NT2/D1 (cell line): ENCODE data around the gene FOXD2.

Experiments
- DNase-seq: peaks from one replicate; pipeline ENCODE4 v3.0.0-alpha.2; 2011; ENCODE audit warnings: low read depth, low spot score
- H3K27me3 ChIP-seq: 2 replicates; pipeline ENCODE4 v1.6.0; 2011; ENCODE audit warnings: mild to moderate bottlenecking; ENCODE audit not compliant: insufficient read length, insufficient read depth
- H3K36me3 ChIP-seq: 2 replicates; pipeline ENCODE4 v1.6.1; 2011; ENCODE audit warnings: mild to moderate bottlenecking, low read length, mixed read lengths; ENCODE audit not compliant: insufficient read depth, insufficient read length
- H3K4me1 ChIP-seq: 2 replicates; pipeline ENCODE4 v1.5.1; 2011; ENCODE audit not compliant: insufficient read depth, insufficient read length
- H3K4me3 ChIP-seq: 2 replicates; pipeline ENCODE4 v1.5.1; 2011; ENCODE audit warnings: low read depth; ENCODE audit not compliant: insufficient read length
- H3K9ac ChIP-seq: 2 replicates; pipeline ENCODE4 v1.6.0; 2011; ENCODE audit warnings: low read depth; ENCODE audit not compliant: insufficient read length
- H3K9me3 ChIP-seq: 2 replicates; pipeline ENCODE4 v1.5.1; 2011; ENCODE audit warnings: mild to moderate bottlenecking, low read length; ENCODE audit not compliant: insufficient read depth
- SUZ12 ChIP-seq: IDR thresholded peaks from 2 replicates; pipeline ENCODE4 v1.6.1; 2011; ENCODE audit not compliant: insufficient read length, insufficient read depth; ENCODE audit errors: extremely low read depth
- YY1 ChIP-seq: IDR thresholded peaks from 2 replicates; pipeline ENCODE4 v1.6.1; 2011; ENCODE audit not compliant: insufficient read length, insufficient read depth
- ZNF274 ChIP-seq: IDR thresholded peaks from 2 replicates; pipeline ENCODE4 v1.6.1; 2011; ENCODE audit warnings: mild to moderate bottlenecking, low read depth, low read length

FOXD2 gene

DNA sequence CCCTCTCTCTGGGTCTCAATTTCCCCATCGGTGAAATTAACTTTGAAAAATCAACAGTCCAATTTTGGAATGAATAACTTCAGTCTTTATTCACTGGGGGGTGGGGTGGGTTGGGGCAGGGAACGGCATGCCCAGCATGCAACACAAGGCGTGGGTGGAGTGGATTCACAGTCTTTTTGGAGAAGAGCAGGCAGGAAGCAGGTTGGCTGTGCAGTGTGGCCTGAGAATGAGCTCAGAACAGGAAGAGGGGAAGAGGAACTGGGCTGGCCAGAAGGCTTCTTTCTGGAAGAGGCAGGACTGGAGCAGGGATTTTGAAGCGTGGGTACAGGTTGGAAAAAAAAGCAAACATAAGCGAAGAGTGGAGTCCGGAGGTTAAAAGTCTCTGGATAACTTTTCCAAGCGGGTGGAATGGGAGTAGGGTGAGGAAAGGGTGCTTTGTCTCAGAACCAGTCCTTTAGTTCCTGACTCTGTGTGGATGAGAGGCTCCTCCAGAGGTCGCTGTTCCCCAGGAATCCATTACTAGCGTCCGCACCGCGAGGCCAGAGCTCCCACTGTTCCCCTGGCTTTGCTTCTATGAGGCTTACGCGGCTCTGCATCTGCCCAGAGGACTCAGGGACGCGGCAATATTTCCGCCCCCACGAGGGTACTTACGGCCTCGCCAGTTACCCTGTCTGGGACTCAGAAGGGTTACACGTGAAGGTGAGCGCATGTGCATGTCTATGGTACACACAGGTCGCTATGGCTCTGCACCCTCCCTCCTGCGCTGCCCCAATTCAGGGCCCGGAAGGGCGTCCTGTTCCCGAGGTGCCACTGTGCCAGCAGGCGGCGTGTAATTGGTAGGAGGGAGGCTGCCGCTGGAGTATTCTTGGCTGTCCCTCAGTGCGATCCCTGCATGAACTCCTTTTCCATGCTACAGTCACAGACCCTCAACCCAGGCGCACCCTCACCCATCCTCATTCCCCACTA, 5.5 kb upstream of the FOXD2 start:
- Histone ChIP-seq H3K9me3 (peaks cover 30% of the 10 kb centered on the region), H3K36me3 (no peaks in the 10 kb centered on the region), H3K4me3 (no peak overlapping the region), H3K4me1 (peaks cover 14% of the 10 kb centered on the region), H3K9ac (no peak overlapping the region), H3K27me3 (peaks cover 50% of the 10 kb centered on the region)
- peak; percentile 84 for DNase-seq
- TF ChIP-seq ZNF274 (no peak), YY1 (no peak), SUZ12 (no peak)

DNA sequence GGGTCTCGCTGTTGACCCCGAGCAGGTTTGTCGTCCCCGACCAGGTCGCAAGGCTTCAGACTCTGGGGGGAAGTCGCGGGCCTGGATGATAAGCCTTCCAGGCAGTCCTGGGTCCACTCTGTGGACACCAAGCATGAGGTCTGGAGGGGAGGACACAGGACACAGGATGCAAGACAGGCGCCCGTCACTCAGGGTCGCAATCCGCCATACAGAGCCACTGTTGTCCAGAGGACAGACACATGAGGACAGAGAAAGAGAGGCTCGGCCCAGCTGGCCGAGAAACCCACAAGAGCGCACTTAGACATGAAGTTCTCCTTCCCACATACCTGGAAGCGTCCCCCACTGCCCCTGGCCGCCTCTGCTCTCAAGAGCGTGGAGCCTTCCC, 4.8 kb upstream of the FOXD2 start:
- H3K4me3 ChIP-seq: no peak overlapping the region
- no peak for TF ChIP-seq YY1
- TF ChIP-seq SUZ12: no peak
- TF ChIP-seq ZNF274: no peak
- no peaks in the 10 kb centered on the region for H3K36me3 ChIP-seq
- peaks cover 30% of the 10 kb centered on the region for H3K9me3 ChIP-seq
- DNase-seq: no peak
- H3K27me3 ChIP-seq: peaks cover 51% of the 10 kb centered on the region
- no peak overlapping the region for H3K9ac ChIP-seq
- peaks cover 14% of the 10 kb centered on the region for H3K4me1 ChIP-seq

DNA sequence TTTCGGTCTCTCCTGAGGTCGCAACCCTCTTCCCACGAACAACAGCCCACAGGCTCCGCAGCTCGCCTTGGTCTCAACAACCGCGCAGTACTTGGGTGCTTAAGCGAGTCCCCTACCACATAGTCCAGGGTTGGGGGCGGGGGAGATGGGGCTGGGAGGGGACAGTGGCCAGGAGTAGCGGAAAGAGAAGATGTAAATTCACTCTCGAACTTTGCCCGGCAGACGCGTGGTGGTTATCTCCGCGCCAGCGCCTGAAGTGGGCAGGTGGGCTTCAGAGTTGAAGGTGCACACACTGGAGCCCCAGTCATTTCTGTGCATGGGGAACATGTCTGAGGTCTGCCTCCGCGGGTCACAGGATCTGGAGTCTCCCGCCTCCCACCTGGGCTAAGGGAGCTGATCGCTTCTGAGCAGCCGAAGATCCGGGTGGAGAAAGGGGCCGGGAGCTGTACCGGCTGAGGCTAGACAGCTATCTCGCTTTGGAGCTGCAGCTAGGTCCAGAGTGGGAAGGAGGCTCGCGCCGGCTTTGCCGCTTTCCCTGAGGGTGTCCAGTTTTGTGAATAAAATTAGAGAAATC, 4.3 kb upstream of the FOXD2 start:
- Histone ChIP-seq H3K4me3 (peak overlapping the region; percentile 29), H3K4me1 (peaks cover 14% of the 10 kb centered on the region), H3K36me3 (no peaks in the 10 kb centered on the region), H3K9ac (peak overlapping the region; percentile 67), H3K27me3 (peaks cover 54% of the 10 kb centered on the region), H3K9me3 (peaks cover 30% of the 10 kb centered on the region)
- TF ChIP-seq YY1: no peak
- no peak for TF ChIP-seq SUZ12
- no peak for TF ChIP-seq ZNF274
- no peak for DNase-seq

DNA sequence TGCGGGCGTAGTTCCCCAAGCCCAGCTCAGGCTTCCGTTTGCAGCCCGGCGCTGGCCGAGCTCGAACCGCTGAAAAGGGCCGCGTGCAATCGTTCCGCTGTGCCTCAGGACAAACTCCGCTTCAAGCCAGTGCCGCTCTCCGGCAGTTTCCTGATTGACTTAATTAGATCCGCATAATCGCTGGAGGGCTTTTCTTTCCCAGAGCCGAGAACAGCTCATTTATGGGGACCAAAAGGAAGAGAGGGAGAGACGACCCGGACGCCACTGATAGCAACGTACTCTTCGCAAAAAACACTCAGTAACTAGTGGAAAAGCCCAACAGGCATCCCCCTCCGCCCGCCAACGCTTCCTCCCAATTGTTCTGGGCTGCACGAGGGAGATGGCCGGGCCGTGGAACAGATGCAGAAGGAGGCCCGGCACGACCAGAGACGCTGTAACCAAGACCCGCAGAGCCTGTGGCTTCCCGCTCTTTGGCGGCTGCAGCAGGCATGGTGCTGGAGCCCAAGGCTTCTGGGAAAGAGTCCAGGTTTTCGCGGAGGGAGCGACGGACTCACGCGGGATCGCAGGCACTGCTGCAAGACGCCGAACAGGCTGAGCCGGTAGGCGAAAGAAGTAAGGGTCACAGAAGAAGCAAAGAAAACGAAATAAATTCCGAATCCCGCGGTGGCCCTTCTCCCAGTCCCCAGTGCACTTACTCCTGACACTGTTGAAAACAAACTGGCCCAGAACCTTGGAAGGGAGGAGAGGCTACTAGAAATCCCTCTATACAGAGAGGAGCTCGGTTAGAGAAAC, 3.6 kb upstream of the FOXD2 start:
- TF ChIP-seq ZNF274 (no peak), SUZ12 (no peak), YY1 (no peak)
- peaks cover 15% of the 10 kb centered on the region for H3K4me1 ChIP-seq
- H3K27me3 ChIP-seq: peaks cover 61% of the 10 kb centered on the region
- H3K4me3 ChIP-seq: peak overlapping the region; percentile 29
- DNase-seq: no peak
- H3K9me3 ChIP-seq: peaks cover 30% of the 10 kb centered on the region
- H3K9ac ChIP-seq: peak overlapping the region; percentile 67
- H3K36me3 ChIP-seq: no peaks in the 10 kb centered on the region

DNA sequence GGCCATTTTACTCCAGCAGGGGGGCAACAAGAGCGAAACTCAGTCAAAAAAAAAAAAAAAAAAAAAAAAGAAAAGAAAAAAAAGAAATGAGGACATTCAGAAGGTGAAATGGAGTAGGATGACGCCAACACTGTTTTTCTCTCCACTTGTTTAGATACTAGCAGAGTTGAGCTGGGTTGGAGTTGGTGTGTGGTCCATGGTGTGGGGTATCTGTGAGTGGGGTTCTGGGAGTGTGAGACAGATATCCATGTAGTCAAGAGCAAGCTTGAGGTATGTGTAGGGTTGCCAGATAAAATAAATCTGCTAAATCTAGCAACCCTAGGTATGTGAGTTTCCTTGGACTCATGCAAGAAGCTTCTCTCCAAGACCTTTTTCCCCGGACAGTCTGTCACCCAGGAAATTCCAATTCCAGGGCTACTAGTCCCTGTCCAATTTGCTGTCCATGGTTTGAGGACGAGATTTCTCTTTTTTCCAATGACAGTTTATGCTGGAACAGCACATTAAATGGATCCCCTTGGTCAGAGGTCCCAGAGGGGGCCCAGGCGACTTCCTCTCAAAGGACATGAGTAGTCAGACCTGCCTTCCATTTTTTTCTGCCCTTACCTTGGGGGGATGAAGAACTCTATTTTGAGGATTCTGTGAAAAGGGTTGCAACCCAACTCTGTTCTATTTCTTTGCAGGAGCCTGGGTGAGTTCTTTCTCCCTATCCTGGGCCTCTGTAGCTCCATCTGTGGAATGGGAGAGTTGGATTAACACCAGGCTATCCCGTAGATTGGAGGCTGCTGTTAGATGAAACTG, 2.1 kb upstream of the FOXD2 start:
- Histone ChIP-seq H3K36me3 (no peaks in the 10 kb centered on the region), H3K27me3 (peaks cover 75% of the 10 kb centered on the region), H3K9me3 (peaks cover 30% of the 10 kb centered on the region), H3K4me1 (peaks cover 18% of the 10 kb centered on the region), H3K4me3 (peak overlapping the region; percentile 77), H3K9ac (no peak overlapping the region)
- TF ChIP-seq YY1 (no peak), ZNF274 (no peak), SUZ12 (no peak)
- DNase-seq: no peak

DNA sequence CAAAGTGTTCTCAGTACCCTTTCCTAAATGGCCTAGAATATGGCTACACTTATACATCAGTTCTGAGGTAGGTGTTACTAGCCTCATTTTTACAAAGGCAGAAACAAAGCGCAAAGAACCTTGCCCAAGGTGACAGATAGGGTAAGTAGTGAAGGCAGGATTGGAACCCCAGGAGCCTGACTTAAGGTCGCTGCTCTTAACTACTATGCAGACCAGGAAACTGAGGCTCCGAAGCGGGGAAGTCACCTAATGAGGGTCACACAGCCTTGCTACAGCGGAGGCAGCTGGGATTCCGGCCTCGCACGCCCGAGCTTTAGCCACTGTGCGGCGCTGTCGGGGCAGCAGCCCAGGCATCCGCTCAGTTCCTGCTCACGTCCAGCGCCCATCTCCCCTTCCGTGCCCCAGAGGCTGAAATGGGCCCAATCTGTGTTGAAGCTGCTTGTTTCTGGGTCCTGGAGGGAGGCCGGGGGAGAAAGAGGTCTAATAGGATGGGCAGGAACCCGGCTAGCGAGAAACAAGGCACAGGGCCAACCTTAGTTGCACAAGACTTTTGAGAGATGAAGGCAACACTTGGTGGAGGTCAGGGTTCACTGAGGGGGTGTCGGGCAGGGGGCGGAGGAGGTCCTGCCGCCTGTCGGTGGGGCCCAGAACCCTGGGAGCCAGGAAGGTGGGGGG, 1.4 kb upstream of the FOXD2 start:
- Histone ChIP-seq H3K27me3 (peaks cover 83% of the 10 kb centered on the region), H3K9ac (peak overlapping the region; percentile 91), H3K4me1 (peaks cover 18% of the 10 kb centered on the region), H3K36me3 (no peaks in the 10 kb centered on the region), H3K4me3 (peak overlapping the region; percentile 77), H3K9me3 (peaks cover 30% of the 10 kb centered on the region)
- TF ChIP-seq SUZ12 (no peak), YY1 (no peak), ZNF274 (no peak)
- no peak for DNase-seq
